H1 (cell line): ENCODE measurements around the gene RASGEF1B. TPM values are rescaled to one million over a fixed set of nuclear protein-coding genes. Genes with fewer than 3 reads are reported as not detected.

ENCODE experiments used
- CTCF ChIA-PET: fragments of 300-600 bp; sonication (Branson Sonifier 250); formaldehyde crosslinking; loops from one replicate; lab custom pipeline; 2021; ENCODE audit not compliant: partially characterized antibody; lab: Charles Lee
- POLR2A ChIA-PET: fragments of 300-600 bp; sonication (Branson Sonifier 250); formaldehyde crosslinking; loops from one replicate; lab custom pipeline; 2021; ENCODE audit warnings: inconsistent platforms; ENCODE audit not compliant: partially characterized antibody; lab: Charles Lee
- DNase-seq, 2 experiments: peaks; one replicate each; pipeline versions ENCODE4 v3.0.0 to v3.0.0-alpha.2; 2010 to 2022; ENCODE audit warnings: low spot score in 2 of 2, low read depth in 1 of 2, mixed read lengths in 1 of 2
- FAIRE-seq: peaks from 2 replicates; lab custom pipeline; 2011; peaks lifted over from hg19 to GRCh38; lab: Jason Lieb, UNC
- H2AFZ ChIP-seq: 2 replicates; pipeline ENCODE4 v1.8.1; 2012; ENCODE audit warnings: low read length, inconsistent platforms
- H2AK5ac ChIP-seq: 2 replicates; pipeline ENCODE4 v1.6.1; 2013; ENCODE audit warnings: low read depth, low read length
- H2BK120ac ChIP-seq: replicated peaks from 2 replicates; pipeline ENCODE3; 2013; ENCODE audit warnings: low read depth, low read length, inconsistent platforms
- H2BK12ac ChIP-seq: 2 replicates; pipeline ENCODE4 v1.6.1; 2013; ENCODE audit warnings: low read depth, low read length
- H2BK15ac ChIP-seq: 2 replicates; pipeline ENCODE4 v1.6.1; 2013; ENCODE audit warnings: low read length
- H2BK20ac ChIP-seq: 2 replicates; pipeline ENCODE4 v1.6.1; 2013; ENCODE audit warnings: low read length
- H2BK5ac ChIP-seq: 2 replicates; pipeline ENCODE4 v1.6.1; 2013; ENCODE audit warnings: low read depth, low read length
- H3K14ac ChIP-seq: 2 replicates; pipeline ENCODE4 v1.6.1; 2013; ENCODE audit warnings: inconsistent platforms; ENCODE audit not compliant: insufficient read length
- H3K18ac ChIP-seq: 2 replicates; pipeline ENCODE4 v1.6.1; 2013; ENCODE audit warnings: low read length; ENCODE audit errors: extremely low read depth
- H3K23ac ChIP-seq: 2 replicates; pipeline ENCODE4 v1.6.1; 2013; ENCODE audit warnings: inconsistent platforms; ENCODE audit not compliant: insufficient read length
- H3K23me2 ChIP-seq: 2 replicates; pipeline ENCODE4 v1.6.1; 2013; ENCODE audit warnings: low read depth, low read length
- H3K27ac ChIP-seq: 2 replicates; pipeline ENCODE4 v1.6.1; 2011; ENCODE audit warnings: low read depth, low read length, inconsistent platforms
- H3K27me3 ChIP-seq, 4 experiments: replicated peaks in 1 of 4; 1 replicate in 1 of 4; 2 replicates in 3 of 4; pipeline versions ENCODE4 v1.6.1 to v1.8.1; 2011 to 2013; ENCODE audit warnings: low read length in 3 of 4, mild to moderate bottlenecking in 3 of 4, inconsistent platforms in 2 of 4, mixed read lengths in 2 of 4, moderate library complexity in 1 of 4; ENCODE audit not compliant: control insufficient read depth in 3 of 4, insufficient read depth in 3 of 4; ENCODE audit errors: extremely low read depth in 1 of 4
- H3K36me3 ChIP-seq, 4 experiments: 2 replicates each; pipeline versions ENCODE4 v1.6.1 to v1.8.1; 2011 to 2013; ENCODE audit warnings: mild to moderate bottlenecking in 4 of 4, low read length in 3 of 4, moderate library complexity in 2 of 4, control low read depth in 1 of 4, inconsistent platforms in 1 of 4; ENCODE audit not compliant: insufficient read depth in 4 of 4, control insufficient read depth in 2 of 4
- H3K4ac ChIP-seq: replicated peaks from 2 replicates; pipeline ENCODE3; 2013; ENCODE audit warnings: low read length, low read depth, mixed read lengths, inconsistent platforms; ENCODE audit not compliant: insufficient read length
- H3K4me1 ChIP-seq, 4 experiments: replicated peaks in 1 of 4; 1 replicate in 1 of 4; 2 replicates in 3 of 4; pipeline versions ENCODE4 v1.6.1 to v1.8.1; 2011 to 2013; ENCODE audit warnings: low read length in 3 of 4, inconsistent platforms in 2 of 4, mixed read lengths in 1 of 4; ENCODE audit not compliant: insufficient read depth in 4 of 4, control insufficient read depth in 3 of 4
- H3K4me2 ChIP-seq, 2 experiments: 2 replicates each; pipeline versions ENCODE4 v1.6.1 to v1.8.1; 2011 to 2013; ENCODE audit warnings: low read depth in 2 of 2, low read length in 2 of 2, control low read depth in 1 of 2, inconsistent platforms in 1 of 2, mild to moderate bottlenecking in 1 of 2; ENCODE audit not compliant: insufficient read depth in 1 of 2
- H3K4me3 ChIP-seq, 4 experiments: fragments of 200-600, 300-600 bp in 1 of 4; sonication (generic), shearing (Covaris generic), sonication (Bioruptor Twin) in 1 of 4; 2 replicates each; pipeline versions ENCODE4 v1.5.1 to v1.8.1; 2011 to 2016; ENCODE audit warnings: low read length in 4 of 4, low read depth in 3 of 4, control low read depth in 2 of 4, inconsistent platforms in 2 of 4, mild to moderate bottlenecking in 2 of 4, mixed read lengths in 1 of 4, moderate library complexity in 1 of 4; ENCODE audit not compliant: insufficient read depth in 2 of 4; ENCODE audit errors: extremely low read depth in 1 of 4
- H3K56ac ChIP-seq: replicated peaks from 2 replicates; pipeline ENCODE3; 2013; ENCODE audit warnings: low read depth, mild to moderate bottlenecking, mixed read lengths, low read length, inconsistent platforms; ENCODE audit not compliant: insufficient read length
- H3K79me1 ChIP-seq: 2 replicates; pipeline ENCODE4 v1.6.1; 2013; ENCODE audit warnings: low read depth, low read length, control low read depth
- H3K79me2 ChIP-seq, 2 experiments: 2 replicates each; pipeline versions ENCODE4 v1.6.1 to v1.8.1; 2012 to 2013; ENCODE audit warnings: low read length in 2 of 2, mild to moderate bottlenecking in 2 of 2, inconsistent platforms in 1 of 2; ENCODE audit not compliant: insufficient read depth in 2 of 2, control insufficient read depth in 1 of 2
- H3K9ac ChIP-seq, 4 experiments: replicated peaks in 1 of 4; 1 replicate in 1 of 4; 2 replicates in 3 of 4; pipeline versions ENCODE4 v1.6.1 to v1.8.1; 2011 to 2013; ENCODE audit warnings: low read depth in 3 of 4, low read length in 3 of 4, control low read depth in 2 of 4, mild to moderate bottlenecking in 2 of 4, moderate library complexity in 2 of 4, inconsistent platforms in 1 of 4; ENCODE audit errors: extremely low read depth in 1 of 4
- H3K9me3 ChIP-seq, 2 experiments: 2 replicates each; pipeline versions ENCODE4 v1.6.1 to v1.8.1; 2012 to 2013; ENCODE audit warnings: mild to moderate bottlenecking in 2 of 2, moderate library complexity in 2 of 2, control low read depth in 1 of 2, inconsistent platforms in 1 of 2, low read depth in 1 of 2, low read length in 1 of 2, mixed read lengths in 1 of 2; ENCODE audit not compliant: insufficient read depth in 2 of 2
- H4K20me1 ChIP-seq, 2 experiments: replicated peaks in 1 of 2; 2 replicates each; pipeline versions ENCODE3 to v1.8.1; 2011 to 2013; ENCODE audit warnings: inconsistent platforms in 2 of 2, low read length in 2 of 2, mild to moderate bottlenecking in 1 of 2; ENCODE audit not compliant: insufficient read depth in 2 of 2, control insufficient read depth in 1 of 2
- H4K5ac ChIP-seq: 2 replicates; pipeline ENCODE4 v1.6.1; 2013; ENCODE audit warnings: low read length, low read depth, mixed read lengths, inconsistent platforms; ENCODE audit not compliant: insufficient read length
- H4K8ac ChIP-seq: 2 replicates; pipeline ENCODE4 v1.8.0; 2013; ENCODE audit warnings: mild to moderate bottlenecking, moderate library complexity, low read length, inconsistent platforms; ENCODE audit not compliant: insufficient read depth; ENCODE audit errors: extremely low read depth
- H4K91ac ChIP-seq: replicated peaks from 2 replicates; pipeline ENCODE3; 2013; ENCODE audit warnings: low read length, mixed read lengths, inconsistent platforms; ENCODE audit not compliant: insufficient read length
- CBX8 ChIP-seq: fragments of 300-800, 300-1000 bp; sonication (generic); IDR thresholded peaks from 2 replicates; pipeline ENCODE4 v1.7.1; 2016; ENCODE audit warnings: low read depth, low read length, borderline replicate concordance
- WGBS, 2 experiments: shearing (Covaris generic) in 1 of 2; methylation state at CpG; one replicate each; pipeline versions ENCODE4 v1.1.6 to v1.1.7; 2013 to 2015; ENCODE audit warnings: low lambda C conversion rate in 2 of 2, mixed read lengths in 2 of 2, inconsistent platforms in 1 of 2, low coverage in 1 of 2, missing lambda C conversion rate in 1 of 2; ENCODE audit not compliant: insufficient replicate concordance in 2 of 2, insufficient coverage in 1 of 2, insufficient read length in 1 of 2; ENCODE audit errors: extremely low coverage in 1 of 2, missing lambda C conversion rate in 1 of 2; 5-methylcytosine and 5-hydroxymethylcytosine counted together
- polyA plus RNA-seq, 7 experiments: library from polyadenylated mRNA; depleted of rRNA in 3 of 7; stranded (reverse) in 5 of 7; unstranded in 2 of 7; fragments of >200 nt in 5 of 7; fragments of 200-250 nt in 2 of 7; gene quantifications; 1 replicate in 5 of 7; 2 replicates in 1 of 7; 4 replicates in 1 of 7; pipeline versions ENCODE4 v1.2.1 to v1.2.3, GENCODE V29; 2011 to 2013; ENCODE audit warnings: missing spikeins in 2 of 7, mixed read lengths in 2 of 7
- total RNA-seq: library from RNA; stranded (reverse); fragmentation: NEBNext Ultra II Directional; extraction: Animal tissue kit (Norgen Biotek cat#: 25700); gene quantifications from 2 replicates; pipeline ENCODE4 v1.2.1, GENCODE V29; 2021

The RASGEF1B gene
- total and polyA plus RNA-seq, 2 of the 8 experiments (the other 6 are each of a cell fraction or from before 2014, with no cell fraction given), result 1.6 to 4.7 TPM

DNA sequence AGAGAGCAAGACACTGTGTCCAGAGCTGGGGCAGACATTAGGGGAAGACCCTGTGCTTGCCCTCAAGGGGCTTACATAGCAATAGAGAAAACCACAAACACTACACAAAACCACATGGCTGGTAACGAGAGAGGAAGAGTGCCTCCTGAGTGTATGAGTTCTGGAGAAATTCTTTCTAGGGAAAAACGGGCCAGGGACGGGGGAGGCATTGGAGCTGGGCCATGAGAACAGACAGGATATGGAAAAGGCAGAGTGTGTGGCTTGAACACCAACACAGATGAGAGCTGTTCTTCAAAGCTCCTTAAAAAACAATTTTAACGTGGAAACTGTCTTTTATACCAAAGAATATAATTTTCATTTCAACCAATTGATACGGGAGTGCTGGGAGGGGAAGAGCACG lies 42.7 kb downstream of the RASGEF1B start:
- H3K27me3 ChIP-seq, result no peaks in the 10 kb centered on the region
- ChIA-PET CTCF (interaction anchor here (1.0 to 1.6 kb wide), 3 partner anchors 14 to 38 kb away, joined by 3 to 4 read pairs (median 3); no protein-coding TSS in a partner anchor), POLR2A (no interaction called here)
- H3K4me1 ChIP-seq, result peaks cover 4 to 12% (median 8%) of the 10 kb centered on the region in 4 experiments
- WGBS, 2 experiments, result 93% methylated on average over 6 of the region's 6 CpGs; no CpG with 5 or more reads in 1 of the 2 experiments
- peaks cover 0 to 3% of the 10 kb centered on the region in 2 experiments; a peak in 1 of 4 replicates for H3K9me3 ChIP-seq
- H3K4me3 ChIP-seq, result no peak overlapping the region
- no peak overlapping the region for H3K23ac ChIP-seq
- H3K14ac ChIP-seq, result no peak overlapping the region
- H2BK20ac ChIP-seq, result no peak overlapping the region
- peak overlapping the region; percentile 18; the same call in 1 of the 2 replicates for H2BK12ac ChIP-seq
- H3K9ac ChIP-seq, result no peak overlapping the region
- no peaks in the 10 kb centered on the region for H3K79me2 ChIP-seq
- H3K23me2 ChIP-seq, result no peaks in the 10 kb centered on the region
- H2BK15ac ChIP-seq, result no peak overlapping the region
- H2BK5ac ChIP-seq, result no peak overlapping the region
- H4K8ac ChIP-seq, result no peak overlapping the region
- no peak overlapping the region for H3K56ac ChIP-seq
- DNase-seq (no peak), FAIRE-seq (no peak)
- no peak overlapping the region for H4K5ac ChIP-seq
- no peak overlapping the region for H2AK5ac ChIP-seq
- H3K36me3 ChIP-seq, result no peaks in the 10 kb centered on the region; a peak in 1 of 8 replicates
- H2AFZ ChIP-seq, result no peak overlapping the region
- H3K27ac ChIP-seq, result no peak overlapping the region
- no peak for TF ChIP-seq CBX8
- no peaks in the 10 kb centered on the region for H4K20me1 ChIP-seq
- no peak overlapping the region for H2BK120ac ChIP-seq
- no peaks in the 10 kb centered on the region for H3K79me1 ChIP-seq
- H3K4me2 ChIP-seq, result no peak overlapping the region
- no peak overlapping the region for H4K91ac ChIP-seq
- no peak overlapping the region for H3K4ac ChIP-seq
- H3K18ac ChIP-seq, result no peak overlapping the region
